Fibroblast of villous mesenchyme (primary cell): Measurements from ENCODE around the gene AP1S1. TPM values are rescaled to one million over a fixed set of nuclear protein-coding genes. Genes with fewer than 3 reads are reported as not detected.
"Not testable (repeated sequence)": the region's sequence is repeated elsewhere in the genome, so short reads cannot be mapped to it uniquely, and the experiment has no call there.

ENCODE experiments used
- DNase-seq: peaks from one replicate; pipeline ENCODE4 v3.0.0-alpha.2; 2010; ENCODE audit warnings: low read depth
- H3K4me3 ChIP-seq: 2 replicates; pipeline ENCODE4 v1.5.1; 2011; ENCODE audit warnings: low read depth, mild to moderate bottlenecking, low read length
- CTCF ChIP-seq: IDR thresholded peaks from 2 replicates; pipeline ENCODE4 v1.5.1; 2012; ENCODE audit warnings: low read depth, mild to moderate bottlenecking, low read length; ENCODE audit not compliant: insufficient read depth
- total RNA-seq: library from RNA; depleted of rRNA; stranded (reverse); fragments of >200 nt; gene quantifications from 2 replicates; pipeline ENCODE4 v1.2.3, GENCODE V29; 2012

The AP1S1 gene
- total RNA-seq, 1 donor, result 154 TPM

- no peak for TF ChIP-seq CTCF
Measured at GRCh38 chr7:101202603-101202918, 48.3 kb downstream of the AP1S1 start.

GRCh38 chr7:101203740-101204738 lies 49.8 kb downstream of the AP1S1 start:
- H3K4me3 ChIP-seq, result not testable (repeated sequence)
- peak; percentile 44 for DNase-seq

More at GRCh38 chr7:101202603-101202918, 48.3 kb downstream of the AP1S1 start:
- H3K4me3 ChIP-seq, result no peak overlapping the region
- DNase-seq, result no peak

GRCh38 chr7:101205901-101206664 lies 51.8 kb downstream of the AP1S1 start:
- H3K4me3 ChIP-seq, result no peak overlapping the region
- no peak for TF ChIP-seq CTCF
- no peak for DNase-seq

GRCh38 chr7:101206665-101207042 lies 52.4 kb downstream of the AP1S1 start:
- no peak for TF ChIP-seq CTCF
- DNase-seq, result no peak
- no peak overlapping the region for H3K4me3 ChIP-seq

- no peak for DNase-seq
- no peak overlapping the region for H3K4me3 ChIP-seq
- no peak for TF ChIP-seq CTCF
Measured at GRCh38 chr7:101207459-101207858, 53.2 kb downstream of the AP1S1 start.

GRCh38 chr7:101208794-101209193 lies 54.5 kb downstream of the AP1S1 start:
- H3K4me3 ChIP-seq, result no peak overlapping the region

More at GRCh38 chr7:101208794-101209193, 54.5 kb downstream of the AP1S1 start:
- TF ChIP-seq CTCF, result no peak
- no peak for DNase-seq
